IPS DF 6.9 (cell line): Measurements from ENCODE around the gene PIGBOS1.

ENCODE experiments used
- DNase-seq: peaks from one replicate; pipeline ENCODE4 v3.0.0-alpha.2; 2013; ENCODE audit warnings: low read depth, low spot score
- H3K27ac ChIP-seq: one replicate; pipeline ENCODE4 v1.5.1; 2013; ENCODE audit warnings: low read length, control low read depth
- H3K27me3 ChIP-seq: 2 replicates; pipeline ENCODE4 v1.6.1; 2013; ENCODE audit warnings: mild to moderate bottlenecking, low read length; ENCODE audit not compliant: control insufficient read depth, insufficient read depth
- H3K36me3 ChIP-seq: 2 replicates; pipeline ENCODE4 v1.6.1; 2013; ENCODE audit warnings: low read length; ENCODE audit not compliant: control insufficient read depth, insufficient read depth
- H3K4me1 ChIP-seq: 2 replicates; pipeline ENCODE4 v1.6.1; 2013; ENCODE audit warnings: low read length; ENCODE audit not compliant: control insufficient read depth, insufficient read depth
- H3K4me3 ChIP-seq: 2 replicates; pipeline ENCODE4 v1.5.1; 2013; ENCODE audit warnings: mild to moderate bottlenecking, low read length
- H3K9me3 ChIP-seq: 2 replicates; pipeline ENCODE4 v1.6.1; 2013; ENCODE audit warnings: low read length, inconsistent platforms; ENCODE audit not compliant: control insufficient read depth, insufficient read depth
- WGBS: extraction: QIAGEN DNeasy Blood & Tissue Kit; methylation state at CpG from one replicate; pipeline ENCODE4 v1.1.7; 2013; ENCODE audit warnings: mixed read lengths, missing lambda C conversion rate; ENCODE audit not compliant: insufficient read length, insufficient coverage; 5-methylcytosine and 5-hydroxymethylcytosine counted together

The PIGBOS1 gene

DNA sequence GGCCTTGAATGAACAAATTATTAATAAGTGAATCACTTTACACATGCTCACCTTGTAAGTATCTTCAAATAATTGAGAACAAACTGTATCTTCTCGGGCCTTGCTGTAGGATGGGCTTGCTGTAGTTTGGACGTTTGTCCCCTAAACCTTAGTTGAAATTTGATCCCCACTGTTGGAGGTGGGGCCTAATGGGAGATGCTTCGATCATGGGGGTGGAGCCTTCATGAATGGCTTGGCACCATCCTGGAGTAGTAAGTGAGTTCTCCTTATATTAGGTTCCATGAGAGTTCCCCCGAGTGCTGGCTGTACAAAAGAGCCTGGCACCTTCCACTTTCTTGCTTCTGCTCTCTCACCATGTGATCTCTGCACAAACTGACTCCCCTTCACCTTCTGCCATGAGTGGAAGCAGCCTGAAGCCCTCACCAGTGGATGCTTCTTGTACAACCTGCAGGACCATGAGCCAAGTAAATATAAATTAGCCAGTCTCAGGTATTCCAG is 29.4 kb upstream of the PIGBOS1 start:
- WGBS: no CpG with 5 or more reads among the region's 4 CpGs
- no peaks in the 10 kb centered on the region for H3K36me3 ChIP-seq
- no peak overlapping the region for H3K4me3 ChIP-seq
- no peak overlapping the region for H3K27ac ChIP-seq
- H3K27me3 ChIP-seq: no peaks in the 10 kb centered on the region
- H3K4me1 ChIP-seq: peaks cover 3% of the 10 kb centered on the region; the same call in 1 of the 2 replicates
- peak; percentile 22 for DNase-seq
- no peaks in the 10 kb centered on the region for H3K9me3 ChIP-seq

DNA sequence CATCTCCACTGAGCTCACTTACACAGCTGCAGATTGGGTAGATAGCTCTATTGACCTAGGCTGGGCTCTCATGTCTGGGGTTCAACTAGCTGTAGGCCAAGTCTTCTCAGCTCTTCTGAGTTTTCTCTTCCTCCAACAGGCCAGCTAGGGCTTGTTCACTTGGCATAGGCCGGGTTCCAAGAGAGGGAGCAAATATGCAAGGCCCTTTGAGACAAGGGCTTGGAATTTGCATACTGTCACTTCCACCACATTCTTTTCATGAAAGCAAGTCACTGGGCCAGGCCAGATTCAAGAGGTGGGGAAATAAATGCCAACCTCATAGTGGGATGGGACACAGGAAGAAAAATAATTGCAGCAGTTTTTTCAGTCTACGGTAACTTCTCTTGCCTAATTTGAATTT is 25.3 kb upstream of the PIGBOS1 start:
- H3K36me3 ChIP-seq: no peaks in the 10 kb centered on the region
- DNase-seq: no peak
- no peak overlapping the region for H3K27ac ChIP-seq
- peaks cover 3% of the 10 kb centered on the region; the same call in 1 of the 2 replicates for H3K4me1 ChIP-seq
- H3K9me3 ChIP-seq: no peaks in the 10 kb centered on the region
- H3K27me3 ChIP-seq: no peaks in the 10 kb centered on the region
- no CpG with 5 or more reads among the region's 2 CpGs for WGBS
- H3K4me3 ChIP-seq: no peak overlapping the region

DNA sequence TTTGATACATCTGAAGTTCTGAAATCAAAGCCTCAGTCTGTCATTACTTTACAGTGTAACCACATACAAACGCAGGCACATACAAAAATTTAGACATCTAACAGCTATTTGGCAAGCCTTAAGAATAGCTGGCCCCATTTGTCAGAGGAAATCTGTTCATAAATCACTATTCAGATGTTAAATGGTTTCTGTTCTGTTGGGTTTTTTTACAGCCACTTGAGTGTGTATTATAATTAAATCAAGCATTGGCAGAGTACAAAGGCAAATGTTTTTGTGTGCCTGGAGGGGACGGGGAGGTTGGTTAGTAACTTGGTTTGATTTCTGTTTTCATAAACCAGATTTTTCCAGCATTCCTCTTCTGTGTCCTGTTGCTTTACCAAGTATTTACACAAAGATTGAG is 24.2 kb upstream of the PIGBOS1 start:
- no peak for DNase-seq
- 0 out of 2 replicates have a peak, but pooled peaks cover 1% of the 10 kb centered on the region for H3K4me1 ChIP-seq

DNA sequence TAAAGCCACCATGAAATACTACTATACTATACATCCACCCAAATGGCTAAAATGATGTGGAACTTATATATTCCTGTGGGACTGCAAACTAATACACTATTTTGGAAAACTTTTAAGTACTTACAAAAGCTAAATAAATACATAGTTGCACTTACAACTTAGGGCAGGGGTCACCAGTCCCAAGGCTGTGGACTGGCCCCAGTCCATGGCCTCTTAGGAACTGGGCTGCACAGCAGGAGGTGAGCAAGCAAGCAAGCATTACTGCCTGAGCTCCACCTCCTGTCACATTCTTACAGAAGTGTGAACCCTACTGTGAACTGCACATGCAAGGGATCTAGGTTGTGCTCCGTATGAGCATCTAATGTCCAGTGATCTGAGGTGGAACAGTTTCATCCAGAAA is 18.2 kb upstream of the PIGBOS1 start:
- Histone ChIP-seq H3K4me1 (no peaks in the 10 kb centered on the region), H3K27me3 (no peaks in the 10 kb centered on the region), H3K36me3 (no peaks in the 10 kb centered on the region), H3K4me3 (no peak overlapping the region), H3K9me3 (no peaks in the 10 kb centered on the region), H3K27ac (no peak overlapping the region)
- no peak for DNase-seq
- WGBS: no CpG with 5 or more reads among the region's 1 CpG

More for the DNA sequence above, 24.2 kb upstream of the PIGBOS1 start:
- no peaks in the 10 kb centered on the region for H3K27me3 ChIP-seq
- no peak overlapping the region for H3K4me3 ChIP-seq
- H3K27ac ChIP-seq: no peak overlapping the region
- no peaks in the 10 kb centered on the region for H3K36me3 ChIP-seq
- H3K9me3 ChIP-seq: no peaks in the 10 kb centered on the region
- no CpG with 5 or more reads among the region's 2 CpGs for WGBS

DNA sequence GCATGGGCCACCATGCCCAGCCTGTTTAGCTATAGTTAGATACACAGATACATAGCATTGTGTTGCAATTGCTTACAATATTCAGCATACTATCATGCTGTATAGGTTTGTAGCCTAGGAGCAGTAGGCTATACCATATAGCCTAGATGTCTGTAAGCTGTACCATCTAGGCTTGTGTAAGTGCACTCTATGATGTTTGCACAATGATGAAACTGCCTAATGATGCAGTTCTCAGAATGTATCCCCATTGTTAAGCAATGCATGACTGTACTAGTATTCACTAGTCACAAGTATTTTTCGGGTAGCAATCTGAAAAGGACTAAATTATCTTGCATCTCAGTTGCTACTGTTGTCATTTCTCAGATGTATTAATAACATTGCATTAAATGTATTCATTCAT is 16.1 kb upstream of the PIGBOS1 start:
- no CpG with 5 or more reads among the region's 1 CpG for WGBS
- no peak for DNase-seq
- H3K27ac ChIP-seq: no peak overlapping the region

DNA sequence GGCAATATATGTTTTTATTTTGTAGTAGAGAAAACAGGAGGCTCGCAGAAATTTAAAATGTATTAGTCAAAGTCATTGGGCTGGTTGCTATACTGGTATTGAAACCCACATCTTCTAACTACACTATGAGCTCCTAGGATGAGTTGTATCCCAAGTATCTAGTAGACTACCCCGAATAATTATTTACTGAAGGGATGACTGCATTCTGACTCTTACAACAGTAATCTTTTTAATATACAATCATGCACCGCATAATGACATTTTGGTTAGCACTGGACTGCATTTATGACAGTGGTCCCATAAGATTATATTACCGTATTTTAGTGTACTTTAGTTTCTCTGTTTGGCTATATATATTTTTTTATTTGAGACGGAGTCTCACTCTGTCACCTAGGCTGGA is 15.4 kb upstream of the PIGBOS1 start:
- Histone ChIP-seq H3K4me3 (no peak overlapping the region), H3K9me3 (no peaks in the 10 kb centered on the region), H3K27ac (no peak overlapping the region), H3K36me3 (no peaks in the 10 kb centered on the region), H3K4me1 (no peaks in the 10 kb centered on the region), H3K27me3 (no peaks in the 10 kb centered on the region)
- WGBS: no CpG with 5 or more reads among the region's 5 CpGs
- DNase-seq: no peak

More for the DNA sequence above, 16.1 kb upstream of the PIGBOS1 start:
- H3K27me3 ChIP-seq: no peaks in the 10 kb centered on the region
- no peaks in the 10 kb centered on the region for H3K36me3 ChIP-seq
- no peaks in the 10 kb centered on the region for H3K4me1 ChIP-seq
- H3K9me3 ChIP-seq: no peaks in the 10 kb centered on the region
- no peak overlapping the region for H3K4me3 ChIP-seq

DNA sequence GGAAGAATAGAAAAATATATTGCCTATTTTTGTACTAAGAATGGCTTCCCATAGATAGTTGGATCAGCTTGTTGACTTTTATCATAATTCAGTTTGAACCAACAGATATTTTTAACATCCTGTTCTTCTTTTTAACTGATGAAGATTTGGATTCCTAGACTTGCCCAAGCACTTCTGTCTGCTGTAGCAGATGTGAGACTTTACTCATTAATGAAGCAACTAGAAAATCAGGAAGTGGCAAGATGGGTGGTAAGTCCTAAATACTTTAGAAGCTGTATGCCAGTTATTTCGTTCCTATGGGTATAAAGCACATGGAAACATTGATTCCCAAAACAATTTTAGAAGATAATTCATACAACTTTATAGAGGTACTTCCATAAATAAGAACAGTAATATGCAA is 8.5 kb upstream of the PIGBOS1 start:
- Histone ChIP-seq H3K4me3 (no peak overlapping the region), H3K27ac (no peak overlapping the region), H3K27me3 (no peaks in the 10 kb centered on the region), H3K36me3 (no peaks in the 10 kb centered on the region), H3K9me3 (no peaks in the 10 kb centered on the region), H3K4me1 (no peaks in the 10 kb centered on the region)
- no CpG with 5 or more reads among the region's 1 CpG for WGBS
- DNase-seq: no peak

DNA sequence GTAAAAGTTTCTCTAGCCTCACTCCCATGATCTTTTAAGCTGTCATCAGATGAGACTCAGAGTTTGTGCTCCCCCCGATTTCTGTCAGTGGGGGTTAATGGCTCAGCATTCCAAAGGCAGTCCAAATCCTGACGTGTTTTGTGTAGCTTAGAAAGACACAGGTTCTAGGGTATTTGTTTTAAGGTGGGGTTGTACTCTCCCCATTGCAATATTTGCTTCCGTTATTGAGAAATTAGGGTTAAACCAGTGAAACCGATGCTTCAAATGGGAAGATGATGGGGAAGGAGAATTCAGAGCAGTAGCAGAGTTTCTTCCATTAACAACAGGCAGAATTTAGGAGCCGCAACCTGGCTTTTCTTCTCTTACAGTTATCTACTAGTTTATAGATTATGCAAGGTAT is 3.5 kb upstream of the PIGBOS1 start:
- no CpG with 5 or more reads among the region's 5 CpGs for WGBS
- no peak for DNase-seq
- Histone ChIP-seq H3K36me3 (no peaks in the 10 kb centered on the region), H3K27me3 (no peaks in the 10 kb centered on the region), H3K4me1 (no peaks in the 10 kb centered on the region), H3K27ac (no peak overlapping the region), H3K4me3 (no peak overlapping the region), H3K9me3 (no peaks in the 10 kb centered on the region)

DNA sequence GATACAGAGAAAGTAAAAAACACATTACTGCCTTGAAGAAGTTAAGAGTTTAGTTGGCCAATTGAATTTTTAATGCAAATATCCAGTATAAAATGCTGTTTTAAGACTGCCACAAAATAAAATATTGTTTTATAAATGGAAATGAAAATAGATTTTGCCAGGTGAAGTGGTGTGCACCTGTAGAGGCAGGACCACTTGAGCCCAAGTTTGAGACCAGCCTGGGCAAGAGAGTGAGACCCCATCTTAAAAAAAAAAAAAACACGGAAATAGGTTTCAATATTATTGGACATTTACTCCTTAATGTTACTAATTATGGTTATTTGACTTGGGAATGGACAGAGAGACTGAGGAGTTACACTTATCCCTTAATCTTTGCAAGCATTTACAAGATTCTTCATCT is 2.0 kb upstream of the PIGBOS1 start:
- WGBS: no CpG with 5 or more reads among the region's 1 CpG
- Histone ChIP-seq H3K4me3 (no peak overlapping the region), H3K4me1 (no peaks in the 10 kb centered on the region), H3K27me3 (no peaks in the 10 kb centered on the region), H3K9me3 (no peaks in the 10 kb centered on the region), H3K36me3 (no peaks in the 10 kb centered on the region), H3K27ac (no peak overlapping the region)
- no peak for DNase-seq

DNA sequence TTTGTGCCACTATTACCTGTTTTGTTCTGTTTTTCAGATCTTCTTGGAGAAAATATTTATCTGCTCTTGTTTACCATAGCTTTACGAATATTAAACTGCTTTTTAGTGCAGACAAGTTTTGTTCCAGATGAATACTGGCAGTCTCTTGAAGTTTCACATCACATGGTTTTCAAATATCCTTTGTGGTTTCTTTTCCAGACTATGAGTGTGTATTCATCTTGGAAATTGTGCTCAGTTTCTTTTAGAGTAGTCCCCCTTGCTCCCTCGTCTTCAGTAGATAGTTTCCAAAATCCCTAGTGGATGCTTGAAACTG is 1.3 kb upstream of the PIGBOS1 start:
- no CpG with 5 or more reads among the region's 2 CpGs for WGBS
- H3K27me3 ChIP-seq: no peaks in the 10 kb centered on the region
- H3K27ac ChIP-seq: no peak overlapping the region
- H3K4me3 ChIP-seq: no peak overlapping the region
- no peak for DNase-seq
- no peaks in the 10 kb centered on the region for H3K36me3 ChIP-seq
- H3K4me1 ChIP-seq: no peaks in the 10 kb centered on the region
- H3K9me3 ChIP-seq: no peaks in the 10 kb centered on the region

DNA sequence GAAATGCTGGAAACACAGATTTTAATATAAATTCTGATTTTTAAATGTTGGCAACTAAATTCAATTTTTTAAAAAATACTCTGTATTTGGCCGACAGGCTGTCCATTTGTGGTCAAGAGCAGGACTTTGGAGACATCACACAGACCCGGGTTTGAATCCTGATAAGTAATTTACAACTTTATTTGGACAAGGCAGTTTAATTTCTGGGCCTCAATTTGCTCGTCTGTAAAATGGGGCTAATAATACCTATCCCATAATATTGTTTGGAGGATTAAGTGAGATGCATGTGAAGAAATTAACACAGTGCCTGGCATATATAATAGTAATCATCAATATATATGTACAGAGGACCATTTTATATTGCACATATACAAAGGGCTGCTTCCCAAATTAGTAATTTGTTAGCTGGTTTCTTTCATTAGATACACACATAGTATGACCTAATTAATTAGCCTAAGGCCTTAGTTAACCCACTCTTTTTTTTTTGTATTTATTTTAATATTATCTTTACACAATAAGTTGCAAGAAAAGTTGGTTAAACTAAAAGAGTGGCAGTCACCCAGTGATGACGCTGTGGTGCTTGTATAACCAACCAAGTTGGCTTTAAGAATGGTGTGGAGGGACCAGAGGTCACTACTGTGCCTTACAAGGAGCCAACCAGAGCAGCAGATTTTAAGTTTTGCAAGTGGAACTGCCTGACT is 764 bp upstream of the PIGBOS1 start:
- no CpG with 5 or more reads among the region's 4 CpGs for WGBS

More for the DNA sequence above, 764 bp upstream of the PIGBOS1 start:
- Histone ChIP-seq H3K27ac (no peak overlapping the region), H3K27me3 (no peaks in the 10 kb centered on the region), H3K4me1 (no peaks in the 10 kb centered on the region), H3K9me3 (no peaks in the 10 kb centered on the region), H3K36me3 (no peaks in the 10 kb centered on the region), H3K4me3 (peak overlapping the region; percentile 99; the same call in 1 of the 2 replicates)
- DNase-seq: no peak
